B cell (primary cell): ENCODE data around the gene CCDC88B. TPM values are rescaled to one million over a fixed set of nuclear protein-coding genes. Genes with fewer than 3 reads are reported as not detected.

Source experiments
- ATAC-seq: fragments of 200-7000 bp; cut with Tn5 transposase; one replicate; pipeline ENCODE4 v1.10.0; 2021; ENCODE audit warnings: low read depth, mild to moderate bottlenecking, moderate number of reproducible peaks, moderate library complexity
- CTCF ChIA-PET: fragments of 350-600 bp; sonication (Branson Sonifier 250); formaldehyde crosslinking; loops from one replicate; lab custom pipeline; 2021; ENCODE audit warnings: antibody characterized with exemption, inconsistent platforms; lab: Charles Lee
- POLR2A ChIA-PET: fragments of 350-600 bp; sonication (Branson Sonifier 250); formaldehyde crosslinking; loops from one replicate; lab custom pipeline; 2021; ENCODE audit warnings: antibody characterized with exemption; lab: Charles Lee
- DNase-seq: peaks from one replicate; pipeline ENCODE4 v3.0.0; 2013
- H2AFZ ChIP-seq: 2 replicates; pipeline ENCODE4 v1.6.1; 2012; ENCODE audit warnings: mild to moderate bottlenecking, low read depth, low read length; ENCODE audit not compliant: insufficient read depth, poor library complexity, severe bottlenecking
- H3K27ac ChIP-seq, 2 donors: 1 replicate in 1 of 2; 2 replicates in 1 of 2; pipeline ENCODE4 v1.5.1; 2012 to 2013; ENCODE audit warnings: low read length in 2 of 2, mild to moderate bottlenecking in 2 of 2, moderate library complexity in 1 of 2
- H3K27me3 ChIP-seq, 4 experiments: fragments of 200-600 bp in 1 of 4; sonication (generic) in 1 of 4; replicated peaks in 1 of 4; 1 replicate in 2 of 4; 2 replicates in 2 of 4; pipeline versions ENCODE4 v1.6.1 to v1.7.0; 2013 to 2016; ENCODE audit warnings: low read length in 3 of 4, mild to moderate bottlenecking in 2 of 4, mixed read lengths in 1 of 4, moderate library complexity in 1 of 4; ENCODE audit not compliant: insufficient read depth in 4 of 4, control insufficient read depth in 3 of 4; ENCODE audit errors: control extremely low read depth in 1 of 4
- H3K36me3 ChIP-seq, 2 experiments: replicated peaks in 1 of 2; 1 replicate in 1 of 2; 2 replicates in 1 of 2; pipeline versions ENCODE4 v1.6.1 to v1.7.1; 2013; ENCODE audit warnings: low read length in 1 of 2; ENCODE audit not compliant: insufficient read depth in 2 of 2, control insufficient read depth in 1 of 2; ENCODE audit errors: control extremely low read depth in 1 of 2, extremely low read depth in 1 of 2
- H3K4me1 ChIP-seq, 2 donors: fragments of 200-600 bp in 1 of 2; sonication (generic) in 1 of 2; 1 replicate in 1 of 2; 2 replicates in 1 of 2; pipeline versions ENCODE4 v1.5.1 to v1.6.1; 2013 to 2017; ENCODE audit warnings: low read length in 2 of 2; ENCODE audit not compliant: control insufficient read depth in 2 of 2, insufficient read depth in 2 of 2
- H3K4me2 ChIP-seq: replicated peaks from 2 replicates; pipeline ENCODE3; 2012; ENCODE audit warnings: mild to moderate bottlenecking, low read depth, low read length; ENCODE audit not compliant: poor library complexity, severe bottlenecking
- H3K4me3 ChIP-seq, 5 experiments: fragments of 200-600 bp in 1 of 5; sonication (generic) in 1 of 5; 1 replicate in 3 of 5; 2 replicates in 2 of 5; pipeline versions ENCODE4 v1.5.1 to v1.7.0; 2011 to 2016; ENCODE audit warnings: low read length in 4 of 5, mild to moderate bottlenecking in 4 of 5, low read depth in 2 of 5, control low read depth in 1 of 5, moderate library complexity in 1 of 5; ENCODE audit not compliant: insufficient read depth in 1 of 5; ENCODE audit errors: control extremely low read depth in 1 of 5, extremely low read depth in 1 of 5
- H3K79me2 ChIP-seq: fragments of 200-600 bp; sonication (generic); one replicate; pipeline ENCODE4 v1.6.0; 2016; ENCODE audit warnings: low read length; ENCODE audit not compliant: control insufficient read depth, insufficient read depth
- H3K9ac ChIP-seq: fragments of 200-600 bp; sonication (generic); 2 replicates; pipeline ENCODE4 v1.6.1; 2017; ENCODE audit warnings: mild to moderate bottlenecking, low read length, moderate library complexity
- H3K9me3 ChIP-seq, 3 donors: one replicate each; pipeline versions ENCODE4 v1.6.1 to v1.7.1; 2013; ENCODE audit warnings: low read length in 2 of 3; ENCODE audit not compliant: control insufficient read depth in 2 of 3, insufficient read depth in 1 of 3; ENCODE audit errors: control extremely low read depth in 1 of 3
- H4K20me1 ChIP-seq: 2 replicates; pipeline ENCODE4 v1.6.0; 2012; ENCODE audit warnings: mild to moderate bottlenecking, low read length; ENCODE audit not compliant: insufficient read depth, control insufficient read depth, poor library complexity, severe bottlenecking
- H3K27ac Mint-ChIP-seq: one replicate; pipeline ENCODE4 v1.8.0; 2021; ENCODE audit warnings: mixed read lengths
- H3K27me3 Mint-ChIP-seq: one replicate; pipeline ENCODE4 v1.8.0; 2021; ENCODE audit warnings: mixed read lengths
- H3K4me1 Mint-ChIP-seq: one replicate; pipeline ENCODE4 v1.8.0; 2021; ENCODE audit warnings: mixed read lengths
- H3K4me3 Mint-ChIP-seq: one replicate; pipeline ENCODE4 v1.8.0; 2021; ENCODE audit warnings: mixed read lengths
- H3K9me3 Mint-ChIP-seq: one replicate; pipeline ENCODE4 v1.8.0; 2022; ENCODE audit warnings: mixed read lengths; ENCODE audit not compliant: insufficient read depth
- EZH2 ChIP-seq: IDR thresholded peaks from 2 replicates; pipeline ENCODE4 v1.6.1; 2012; ENCODE audit warnings: borderline replicate concordance, low read depth, mild to moderate bottlenecking, moderate library complexity, low read length; ENCODE audit not compliant: insufficient read depth, poor library complexity, severe bottlenecking
- WGBS: methylation state at CpG from one replicate; pipeline ENCODE4 v1.1.5; 2013; ENCODE audit warnings: missing lambda C conversion rate; ENCODE audit not compliant: insufficient coverage; 5-methylcytosine and 5-hydroxymethylcytosine counted together
- intact Hi-C: fragments of 100-400 bp; cut with micrococcal nuclease; formaldehyde crosslinking; loops from one replicate; pipeline ENCODE4 v1.10.0; 2022
- polyA plus RNA-seq: library from polyadenylated mRNA; depleted of rRNA; stranded (reverse); fragments of >200 nt; gene quantifications from 2 replicates; pipeline ENCODE4 v1.2.3, GENCODE V29; 2012
- total RNA-seq, 2 donors: library from RNA; stranded (reverse); fragments of 120-200 nt in 1 of 2; gene quantifications; 1 replicate in 1 of 2; 2 replicates in 1 of 2; pipeline versions ENCODE4 v1.2.3 to v1.2.4, GENCODE V29; 2013 to 2022
- TF ChIP-seq, protein P1 (sequence below): fragments of 200-600 bp; IDR thresholded peaks from one replicate; pipeline ENCODE4 v1.8.0; 2022; ENCODE audit warnings: antibody characterized with exemption, mild to moderate bottlenecking

CCDC88B gene
- total and polyA plus RNA-seq, 2 donors (not counting 1 experiment from before 2014, with no cell fraction given): 172 to 208 TPM

DNA sequence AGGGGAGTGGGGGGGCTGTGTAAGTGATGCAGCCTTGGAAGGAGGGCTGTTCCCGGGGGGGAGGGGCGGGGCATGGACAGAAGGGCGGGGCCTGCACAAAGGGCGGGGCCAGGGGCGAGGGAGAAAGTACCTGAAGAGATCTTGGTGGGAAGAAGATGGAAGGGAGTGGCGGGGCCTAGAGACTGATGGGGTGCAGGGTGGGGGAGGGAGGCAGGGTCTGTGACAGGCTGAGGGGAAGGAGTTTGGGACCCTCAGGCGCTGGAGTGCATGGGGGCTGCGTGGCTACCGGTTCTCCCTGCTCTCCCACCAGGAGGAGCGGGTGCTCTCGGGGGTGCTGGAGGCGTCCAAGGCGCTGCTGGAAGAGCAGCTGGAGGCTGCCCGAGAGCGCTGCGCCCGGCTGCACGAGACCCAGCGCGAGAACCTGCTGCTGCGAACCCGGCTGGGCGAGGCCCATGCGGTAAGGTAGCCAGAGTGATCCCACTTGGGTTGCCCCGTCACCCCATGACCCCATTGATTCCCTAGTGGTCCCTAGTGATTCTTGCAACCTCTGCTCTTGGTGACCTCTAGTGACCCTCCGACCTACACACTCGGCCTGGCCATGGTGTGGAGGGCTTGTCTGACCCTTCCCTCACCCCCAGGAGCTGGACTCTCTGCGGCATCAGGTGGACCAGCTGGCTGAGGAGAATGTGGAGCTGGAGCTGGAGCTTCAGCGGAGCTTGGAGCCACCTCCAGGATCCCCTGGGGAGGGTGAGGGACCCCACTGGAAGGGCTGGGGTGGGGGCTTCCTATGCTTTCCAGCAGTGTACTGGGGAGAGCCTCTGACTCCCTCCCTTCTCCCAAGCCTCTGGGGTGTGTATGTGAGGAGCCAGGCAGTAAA lies 3.1 kb downstream of the CCDC88B start:
- Histone ChIP-seq H3K4me3 (no peak overlapping the region), H2AFZ (no peak overlapping the region), H3K9ac (no peak overlapping the region), H3K4me2 (peak overlapping the region; percentile 98), H3K27me3 (no peaks in the 10 kb centered on the region), H3K79me2 (peaks cover 29% of the 10 kb centered on the region), H4K20me1 (peaks cover 51% of the 10 kb centered on the region), H3K9me3 (no peaks in the 10 kb centered on the region), H3K27ac (no peak overlapping the region), H3K4me1 (peaks cover 30 to 36% of the 10 kb centered on the region in 2 donors), H3K36me3 (peaks cover 4 to 39% of the 10 kb centered on the region in 2 experiments)
- TF ChIP-seq, protein P1, sequence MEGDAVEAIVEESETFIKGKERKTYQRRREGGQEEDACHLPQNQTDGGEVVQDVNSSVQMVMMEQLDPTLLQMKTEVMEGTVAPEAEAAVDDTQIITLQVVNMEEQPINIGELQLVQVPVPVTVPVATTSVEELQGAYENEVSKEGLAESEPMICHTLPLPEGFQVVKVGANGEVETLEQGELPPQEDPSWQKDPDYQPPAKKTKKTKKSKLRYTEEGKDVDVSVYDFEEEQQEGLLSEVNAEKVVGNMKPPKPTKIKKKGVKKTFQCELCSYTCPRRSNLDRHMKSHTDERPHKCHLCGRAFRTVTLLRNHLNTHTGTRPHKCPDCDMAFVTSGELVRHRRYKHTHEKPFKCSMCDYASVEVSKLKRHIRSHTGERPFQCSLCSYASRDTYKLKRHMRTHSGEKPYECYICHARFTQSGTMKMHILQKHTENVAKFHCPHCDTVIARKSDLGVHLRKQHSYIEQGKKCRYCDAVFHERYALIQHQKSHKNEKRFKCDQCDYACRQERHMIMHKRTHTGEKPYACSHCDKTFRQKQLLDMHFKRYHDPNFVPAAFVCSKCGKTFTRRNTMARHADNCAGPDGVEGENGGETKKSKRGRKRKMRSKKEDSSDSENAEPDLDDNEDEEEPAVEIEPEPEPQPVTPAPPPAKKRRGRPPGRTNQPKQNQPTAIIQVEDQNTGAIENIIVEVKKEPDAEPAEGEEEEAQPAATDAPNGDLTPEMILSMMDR: no peak
- no peak for TF ChIP-seq EZH2
- DNase-seq (no peak), ATAC-seq (no peak)
- ChIA-PET CTCF (interaction anchor here (1.1 to 5.5 kb wide), 8 partner anchors 11 to 106 kb away, joined by 3 to 63 read pairs (median 6); partner anchors contain the start of genes PRDX5, RPS6KA4 and TRMT112), POLR2A (interaction anchor here (1.1 to 3.4 kb wide), 2 partner anchors 26 to 72 kb away, joined by 3 to 50 read pairs; partner anchors contain the start of genes PRDX5 and TRMT112)
- H3K9me3 Mint-ChIP-seq: no peaks in the 10 kb centered on the region
- H3K27ac Mint-ChIP-seq: no peak overlapping the region
- intact Hi-C loops: no loop called here
- 95% methylated on average over 23 of the region's 29 CpGs for WGBS
- H3K4me1 Mint-ChIP-seq: peaks cover 44% of the 10 kb centered on the region
- no peaks in the 10 kb centered on the region for H3K27me3 Mint-ChIP-seq
- peak overlapping the region; percentile 68 for H3K4me3 Mint-ChIP-seq
